HG03378 (cell line): ENCODE data around the gene NDUFAF7.
"Not testable (repeated sequence)": the region's sequence is repeated elsewhere in the genome, so short reads cannot be mapped to it uniquely, and the experiment has no call there.

Experiments used
- ATAC-seq: cut with Tn5 transposase; IDR thresholded peaks from one replicate; pipeline ENCODE4 v1.9.1; 2021; ENCODE audit warnings: mild to moderate bottlenecking, moderate library complexity; ENCODE audit not compliant: unreplicated experiment

The NDUFAF7 gene

GRCh38 chr2:37211939-37212338 lies 19.5 kb upstream of the NDUFAF7 start:
- no peak for ATAC-seq

GRCh38 chr2:37215250-37215649 lies 16.2 kb upstream of the NDUFAF7 start:
- no peak for ATAC-seq

- no peak for ATAC-seq
Observed at GRCh38 chr2:37219046-37219445, 12.4 kb upstream of the NDUFAF7 start.

GRCh38 chr2:37223131-37223530 lies 8.3 kb upstream of the NDUFAF7 start:
- no peak for ATAC-seq

GRCh38 chr2:37224063-37224462 lies 7.4 kb upstream of the NDUFAF7 start:
- ATAC-seq = no peak

GRCh38 chr2:37225129-37225528 lies 6.3 kb upstream of the NDUFAF7 start:
- not testable (repeated sequence) for ATAC-seq

- no peak for ATAC-seq
Observed at GRCh38 chr2:37226863-37227262, 4.6 kb upstream of the NDUFAF7 start.

- ATAC-seq = no peak
Observed at GRCh38 chr2:37228788-37229187, 2.7 kb upstream of the NDUFAF7 start.

GRCh38 chr2:37230581-37230980 lies 877 bp upstream of the NDUFAF7 start:
- ATAC-seq = no peak

GRCh38 chr2:37232131-37232933 lies 874 bp downstream of the NDUFAF7 start:
- ATAC-seq = peak; percentile 12

- ATAC-seq = no peak
Observed at GRCh38 chr2:37243435-37243834, 12.0 kb downstream of the NDUFAF7 start.

GRCh38 chr2:37244017-37244416 lies 12.6 kb downstream of the NDUFAF7 start:
- ATAC-seq = peak; percentile 56

GRCh38 chr2:37244755-37245154 lies 13.3 kb downstream of the NDUFAF7 start:
- ATAC-seq = no peak

GRCh38 chr2:37246205-37246604 lies 14.7 kb downstream of the NDUFAF7 start:
- ATAC-seq = no peak

GRCh38 chr2:37250869-37251740 lies 19.6 kb downstream of the NDUFAF7 start:
- no peak for ATAC-seq

GRCh38 chr2:37262522-37262921 lies 31.1 kb downstream of the NDUFAF7 start:
- no peak for ATAC-seq

- no peak for ATAC-seq
Observed at GRCh38 chr2:37263839-37264238, 32.4 kb downstream of the NDUFAF7 start.

GRCh38 chr2:37267685-37268084 lies 36.2 kb downstream of the NDUFAF7 start:
- no peak for ATAC-seq

GRCh38 chr2:37268111-37268510 lies 36.7 kb downstream of the NDUFAF7 start:
- no peak for ATAC-seq

GRCh38 chr2:37271376-37272067 lies 40.1 kb downstream of the NDUFAF7 start:
- no peak for ATAC-seq

GRCh38 chr2:37274359-37274965 lies 43.0 kb downstream of the NDUFAF7 start:
- ATAC-seq = no peak
